IMR-90 (cell line): ENCODE results near the gene ZXDC. TPM values are rescaled to one million over a fixed set of nuclear protein-coding genes. Genes with fewer than 3 reads are reported as not detected.

Experiments used
- ATAC-seq: fragments of 200-7000 bp; cut with Tn5 transposase; 2 replicates; pipeline ENCODE4 v1.9.1; 2020; ENCODE audit warnings: low read depth, mild to moderate bottlenecking, moderate library complexity
- BruUV-seq: library from RNA; stranded (reverse); fragments of 400-500 nt; replicated peaks from 2 replicates; lab custom pipeline; 2021; lab: Mats Ljungman, UMichigan
- CTCF ChIA-PET: fragments of 300-600 bp; formaldehyde crosslinking; extraction: SDS; loops from one replicate; lab custom pipeline; 2021; ENCODE audit warnings: antibody characterized with exemption; lab: Yijun Ruan, JAX
- POLR2A ChIA-PET: fragments of 300-600 bp; sonication (Branson Sonifier 250); formaldehyde crosslinking; loops from one replicate; lab custom pipeline; 2022; ENCODE audit warnings: antibody characterized with exemption; ENCODE audit not compliant: unreplicated experiment; lab: Charles Lee
- DNase-seq: peaks from one replicate; pipeline ENCODE4 v3.0.0; 2013
- H2AFZ ChIP-seq: replicated peaks from 2 replicates; pipeline ENCODE3; 2013; ENCODE audit warnings: low read length, mild to moderate bottlenecking; ENCODE audit not compliant: poor library complexity
- H2AK5ac ChIP-seq: 2 replicates; pipeline ENCODE4 v1.6.1; 2013; ENCODE audit warnings: low read depth, low read length, inconsistent platforms
- H2AK9ac ChIP-seq: replicated peaks from 2 replicates; pipeline ENCODE3; 2013; ENCODE audit warnings: mild to moderate bottlenecking, low read depth, low read length, moderate library complexity; ENCODE audit not compliant: poor library complexity
- H2BK120ac ChIP-seq: 2 replicates; pipeline ENCODE4 v1.6.1; 2013; ENCODE audit warnings: low read depth, low read length, inconsistent platforms
- H2BK15ac ChIP-seq: 3 replicates; pipeline ENCODE4 v1.6.1; 2013; ENCODE audit warnings: low read depth, low read length, inconsistent platforms
- H2BK20ac ChIP-seq: 2 replicates; pipeline ENCODE4 v1.6.1; 2013; ENCODE audit warnings: low read depth, mild to moderate bottlenecking, inconsistent platforms, low read length, moderate library complexity
- H2BK5ac ChIP-seq: 2 replicates; pipeline ENCODE4 v1.6.1; 2013; ENCODE audit warnings: mild to moderate bottlenecking, low read depth, low read length, inconsistent platforms; ENCODE audit not compliant: poor library complexity, severe bottlenecking
- H3K14ac ChIP-seq: replicated peaks from 2 replicates; pipeline ENCODE4 v1.6.1; 2013; ENCODE audit warnings: low read depth, low read length, inconsistent platforms
- H3K18ac ChIP-seq: 2 replicates; pipeline ENCODE4 v1.6.1; 2013; ENCODE audit warnings: low read depth, low read length, control low read depth
- H3K23ac ChIP-seq: 2 replicates; pipeline ENCODE4 v1.6.1; 2013; ENCODE audit warnings: low read depth, low read length, inconsistent platforms
- H3K27ac ChIP-seq: 2 replicates; pipeline ENCODE4 v1.5.1; 2013; ENCODE audit warnings: mild to moderate bottlenecking, control low read depth, low read length; ENCODE audit not compliant: insufficient read depth
- H3K27me3 ChIP-seq: 2 replicates; pipeline ENCODE4 v1.6.1; 2013; ENCODE audit warnings: low read length; ENCODE audit not compliant: control insufficient read depth, insufficient read depth
- H3K36me3 ChIP-seq: 2 replicates; pipeline ENCODE4 v1.6.1; 2013; ENCODE audit warnings: low read length, mixed read lengths; ENCODE audit not compliant: control insufficient read depth, insufficient read depth
- H3K4ac ChIP-seq: 2 replicates; pipeline ENCODE4 v1.6.1; 2013; ENCODE audit warnings: low read depth, low read length, inconsistent platforms
- H3K4me1 ChIP-seq: 2 replicates; pipeline ENCODE4 v1.6.1; 2013; ENCODE audit warnings: low read length, mixed read lengths; ENCODE audit not compliant: control insufficient read depth, insufficient read depth
- H3K4me2 ChIP-seq: 2 replicates; pipeline ENCODE4 v1.6.1; 2013; ENCODE audit warnings: low read depth, mild to moderate bottlenecking, control low read depth, low read length, moderate library complexity
- H3K4me3 ChIP-seq: 2 replicates; pipeline ENCODE4 v1.5.1; 2013; ENCODE audit warnings: low read depth, mild to moderate bottlenecking, control low read depth, low read length, moderate library complexity; ENCODE audit not compliant: insufficient read depth
- H3K56ac ChIP-seq: 2 replicates; pipeline ENCODE4 v1.6.1; 2013; ENCODE audit warnings: low read length, inconsistent platforms; ENCODE audit not compliant: insufficient read depth; ENCODE audit errors: extremely low read depth
- H3K79me1 ChIP-seq, 2 experiments: 2 replicates each; pipeline ENCODE4 v1.6.1; 2013; ENCODE audit warnings: low read length in 2 of 2, inconsistent platforms in 1 of 2, low read depth in 1 of 2
- H3K9ac ChIP-seq: 2 replicates; pipeline ENCODE4 v1.6.1; 2013; ENCODE audit warnings: low read depth, low read length, control low read depth
- H3K9me1 ChIP-seq: 2 replicates; pipeline ENCODE4 v1.6.1; 2013; ENCODE audit warnings: low read length, inconsistent platforms; ENCODE audit not compliant: insufficient read depth
- H3K9me3 ChIP-seq: 2 replicates; pipeline ENCODE4 v1.6.1; 2013; ENCODE audit warnings: low read length; ENCODE audit not compliant: control insufficient read depth, insufficient read depth
- H4K20me1 ChIP-seq: 2 replicates; pipeline ENCODE4 v1.6.1; 2013; ENCODE audit warnings: low read length, inconsistent platforms; ENCODE audit not compliant: insufficient read depth
- H4K5ac ChIP-seq: 2 replicates; pipeline ENCODE4 v1.6.1; 2013; ENCODE audit warnings: mild to moderate bottlenecking, low read depth, low read length, control low read depth
- H4K8ac ChIP-seq, 2 experiments: 2 replicates each; pipeline ENCODE4 v1.6.1; 2013; ENCODE audit warnings: low read depth in 2 of 2, low read length in 2 of 2, control low read depth in 1 of 2, inconsistent platforms in 1 of 2
- H4K91ac ChIP-seq: 2 replicates; pipeline ENCODE4 v1.6.1; 2013; ENCODE audit warnings: low read depth, low read length, inconsistent platforms; ENCODE audit not compliant: insufficient read depth
- BHLHE40 ChIP-seq: fragments of 150-350 bp; IDR thresholded peaks from 2 replicates; pipeline ENCODE4 v1.6.1; 2016; ENCODE audit warnings: mild to moderate bottlenecking, low read depth, low read length
- CEBPB ChIP-seq: IDR thresholded peaks from 2 replicates; pipeline ENCODE4 v1.6.1; 2012; ENCODE audit warnings: low read depth, low read length, improper control_type of control experiment
- CTCF ChIP-seq: conservative IDR thresholded peaks from 2 replicates; pipeline ENCODE4 v1.5.1; 2012; ENCODE audit warnings: mild to moderate bottlenecking, low read depth, low read length, improper control_type of control experiment
- FOS ChIP-seq: fragments of 150-350 bp; IDR thresholded peaks from 2 replicates; pipeline ENCODE4 v1.6.1; 2016; ENCODE audit warnings: low read depth, low read length
- MAFK ChIP-seq: IDR thresholded peaks from 2 replicates; pipeline ENCODE4 v1.6.1; 2012; ENCODE audit warnings: low read depth, low read length, improper control_type of control experiment
- MXI1 ChIP-seq: IDR thresholded peaks from 2 replicates; pipeline ENCODE4 v1.6.1; 2012; ENCODE audit warnings: low read depth, mild to moderate bottlenecking, low read length, moderate library complexity, borderline replicate concordance
- NFE2L2 ChIP-seq: fragments of 150-350 bp; IDR thresholded peaks from 2 replicates; pipeline ENCODE4 v1.6.1; 2016; ENCODE audit warnings: low read depth, mild to moderate bottlenecking, low read length
- POLR2A ChIP-seq: IDR thresholded peaks from 2 replicates; pipeline ENCODE4 v1.6.1; 2012; ENCODE audit warnings: mild to moderate bottlenecking, low read depth, low read length
- RAD21 ChIP-seq: IDR thresholded peaks from 2 replicates; pipeline ENCODE4 v1.6.1; 2012; ENCODE audit warnings: low read length, improper control_type of control experiment
- RCOR1 ChIP-seq: IDR thresholded peaks from 2 replicates; pipeline ENCODE4 v1.6.1; 2012; ENCODE audit warnings: mild to moderate bottlenecking, low read length, improper control_type of control experiment; ENCODE audit not compliant: insufficient replicate concordance
- RFX5 ChIP-seq: IDR thresholded peaks from 2 replicates; pipeline ENCODE4 v1.8.0; 2012; ENCODE audit warnings: low read depth, mild to moderate bottlenecking, low read length, moderate library complexity
- SMC3 ChIP-seq: fragments of 150-350 bp; IDR thresholded peaks from 2 replicates; pipeline ENCODE4 v1.6.1; 2016; ENCODE audit warnings: low read depth, mild to moderate bottlenecking, antibody characterized with exemption, low read length, moderate library complexity
- WGBS, 2 experiments: methylation state at CpG; one replicate each; pipeline versions ENCODE4 v1.1.5 to v1.1.7; 2013; ENCODE audit warnings: missing lambda C conversion rate in 2 of 2; ENCODE audit not compliant: insufficient read length in 1 of 2; ENCODE audit errors: extremely low coverage in 2 of 2; 5-methylcytosine and 5-hydroxymethylcytosine counted together
- dilution Hi-C: fragments of 300-500 bp; cut with HindIII; formaldehyde crosslinking; loops from one replicate; pipeline ENCODE4 v1.14.3; 2018; ENCODE audit warnings: low sequenced_read_pairs; ENCODE audit not compliant: unreplicated experiment
- in situ Hi-C: fragments of 300-500 bp; cut with MboI; formaldehyde crosslinking; loops from 3 replicates; pipeline ENCODE4 v1.14.3; 2019; ENCODE audit warnings: low sequenced_read_pairs, inconsistent platforms, mixed read lengths
- intact Hi-C: fragments of 100-400 bp; cut with micrococcal nuclease; formaldehyde crosslinking; loops from 2 replicates; pipeline ENCODE4 v1.10.0; 2022
- polyA plus RNA-seq, 3 experiments: library from polyadenylated mRNA; depleted of rRNA; stranded (reverse); fragments of >200 nt; gene quantifications; 2 replicates each; pipeline ENCODE4 v1.2.3, GENCODE V29; 2012; ENCODE audit warnings: low replicate concordance in 1 of 3
- total RNA-seq: library from RNA; depleted of rRNA; stranded (reverse); fragments of >200 nt; gene quantifications from 2 replicates; pipeline ENCODE4 v1.2.3, GENCODE V29; 2012
- TF ChIP-seq, protein P1 (sequence below): fragments of 150-350 bp; IDR thresholded peaks from 2 replicates; pipeline ENCODE4 v1.6.1; 2016; ENCODE audit warnings: low read depth, mild to moderate bottlenecking, low read length, moderate library complexity, borderline replicate concordance

ZXDC gene
- total and polyA plus RNA-seq, 2 of the 4 experiments (the other 2 are of a cell fraction), result 11.5 to 14.3 TPM

DNA sequence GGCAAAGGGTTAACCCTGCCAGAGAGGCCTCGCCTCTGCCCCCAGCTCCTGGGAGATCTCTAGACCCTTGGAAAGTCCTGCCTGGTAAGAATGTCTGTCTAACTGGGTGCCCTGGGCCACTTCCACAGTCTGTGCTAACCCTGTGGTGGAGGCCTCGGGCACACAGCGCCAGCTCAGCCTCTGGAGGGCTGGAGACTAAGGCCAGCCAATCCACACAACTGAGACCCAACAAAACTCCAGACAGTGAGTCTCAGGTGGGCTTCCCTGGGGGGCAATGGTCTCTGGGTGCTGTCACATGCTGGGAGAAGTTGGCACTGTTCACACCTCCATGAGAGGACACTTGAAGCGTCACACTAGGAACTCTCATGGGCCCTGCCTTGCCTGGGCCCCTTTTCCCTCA, 19.5 kb downstream of the ZXDC start:
- H3K23ac ChIP-seq, result no peak overlapping the region
- no TSS peak for BruUV-seq
- dilution Hi-C loops, result no loop called here
- no peak overlapping the region for H3K4ac ChIP-seq
- no peak overlapping the region for H4K91ac ChIP-seq
- POLR2A ChIA-PET, result interaction anchor here (0.7 kb wide), 1 partner anchor 225 kb away, joined by 3 read pairs; no protein-coding TSS in a partner anchor
- no peak overlapping the region for H2AK5ac ChIP-seq
- no peak for TF ChIP-seq BHLHE40
- TF ChIP-seq RAD21, result no peak
- TF ChIP-seq MAFK, result no peak
- no peak for TF ChIP-seq CEBPB
- TF ChIP-seq, protein P1, sequence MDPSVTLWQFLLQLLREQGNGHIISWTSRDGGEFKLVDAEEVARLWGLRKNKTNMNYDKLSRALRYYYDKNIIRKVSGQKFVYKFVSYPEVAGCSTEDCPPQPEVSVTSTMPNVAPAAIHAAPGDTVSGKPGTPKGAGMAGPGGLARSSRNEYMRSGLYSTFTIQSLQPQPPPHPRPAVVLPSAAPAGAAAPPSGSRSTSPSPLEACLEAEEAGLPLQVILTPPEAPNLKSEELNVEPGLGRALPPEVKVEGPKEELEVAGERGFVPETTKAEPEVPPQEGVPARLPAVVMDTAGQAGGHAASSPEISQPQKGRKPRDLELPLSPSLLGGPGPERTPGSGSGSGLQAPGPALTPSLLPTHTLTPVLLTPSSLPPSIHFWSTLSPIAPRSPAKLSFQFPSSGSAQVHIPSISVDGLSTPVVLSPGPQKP, result no peak
- TF ChIP-seq SMC3, result no peak
- TF ChIP-seq RFX5, result no peak
- TF ChIP-seq NFE2L2, result no peak
- TF ChIP-seq CTCF, result no peak
- TF ChIP-seq MXI1, result no peak
- no peak for TF ChIP-seq POLR2A
- no peak for TF ChIP-seq FOS
- no peak for TF ChIP-seq RCOR1
- no peaks in the 10 kb centered on the region for H3K27me3 ChIP-seq
- H2AFZ ChIP-seq, result no peak overlapping the region
- no peak overlapping the region for H3K27ac ChIP-seq
- H2BK120ac ChIP-seq, result no peak overlapping the region
- no peak overlapping the region for H3K18ac ChIP-seq
- DNase-seq, result no peak
- intact Hi-C loops, result no loop called here
- H3K36me3 ChIP-seq, result peaks cover 41% of the 10 kb centered on the region
- no peak overlapping the region for H3K4me3 ChIP-seq
- H3K4me1 ChIP-seq, result no peaks in the 10 kb centered on the region
- H4K5ac ChIP-seq, result no peak overlapping the region
- ATAC-seq, result no peak
- WGBS, 2 experiments, result 83% methylated on average over 1 of the region's 4 CpGs; no CpG with 5 or more reads in 1 of the 2 experiments
- H3K9ac ChIP-seq, result no peak overlapping the region
- H3K9me3 ChIP-seq, result no peaks in the 10 kb centered on the region
- H3K14ac ChIP-seq, result no peak overlapping the region
- H3K56ac ChIP-seq, result no peak overlapping the region
- no peak overlapping the region for H4K8ac ChIP-seq
- H2AK9ac ChIP-seq, result no peak overlapping the region
- in situ Hi-C loops, result no loop called here
- H4K20me1 ChIP-seq, result peaks cover 24% of the 10 kb centered on the region
- H2BK15ac ChIP-seq, result no peak overlapping the region
- H3K9me1 ChIP-seq, result peaks cover 3% of the 10 kb centered on the region; the same call in 1 of the 2 replicates
- H2BK5ac ChIP-seq, result no peak overlapping the region
- peaks cover 21 to 37% of the 10 kb centered on the region in 2 experiments for H3K79me1 ChIP-seq
- CTCF ChIA-PET, result interaction anchor here (0.6 kb wide), 2 partner anchors 16 to 20 kb away, joined by 3 to 4 read pairs; partner anchors contain the start of gene ZXDC
- H3K4me2 ChIP-seq, result no peak overlapping the region
- no peak overlapping the region for H2BK20ac ChIP-seq
